ENCODE data around the gene OXNAD1.

OXNAD1 gene

GRCh38 chr3:16335772-16336645, 71.0 kb downstream of the OXNAD1 start:
- no peaks in the 10 kb centered on the region for H3K9me3 ChIP-seq (ENCODE audit: control insufficient read depth, low read length)
- TF ChIP-seq, protein P1, sequence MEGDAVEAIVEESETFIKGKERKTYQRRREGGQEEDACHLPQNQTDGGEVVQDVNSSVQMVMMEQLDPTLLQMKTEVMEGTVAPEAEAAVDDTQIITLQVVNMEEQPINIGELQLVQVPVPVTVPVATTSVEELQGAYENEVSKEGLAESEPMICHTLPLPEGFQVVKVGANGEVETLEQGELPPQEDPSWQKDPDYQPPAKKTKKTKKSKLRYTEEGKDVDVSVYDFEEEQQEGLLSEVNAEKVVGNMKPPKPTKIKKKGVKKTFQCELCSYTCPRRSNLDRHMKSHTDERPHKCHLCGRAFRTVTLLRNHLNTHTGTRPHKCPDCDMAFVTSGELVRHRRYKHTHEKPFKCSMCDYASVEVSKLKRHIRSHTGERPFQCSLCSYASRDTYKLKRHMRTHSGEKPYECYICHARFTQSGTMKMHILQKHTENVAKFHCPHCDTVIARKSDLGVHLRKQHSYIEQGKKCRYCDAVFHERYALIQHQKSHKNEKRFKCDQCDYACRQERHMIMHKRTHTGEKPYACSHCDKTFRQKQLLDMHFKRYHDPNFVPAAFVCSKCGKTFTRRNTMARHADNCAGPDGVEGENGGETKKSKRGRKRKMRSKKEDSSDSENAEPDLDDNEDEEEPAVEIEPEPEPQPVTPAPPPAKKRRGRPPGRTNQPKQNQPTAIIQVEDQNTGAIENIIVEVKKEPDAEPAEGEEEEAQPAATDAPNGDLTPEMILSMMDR (IDR thresholded peaks at IDR 0.05), result no peak

GRCh38 chr3:16336825-16337224, 71.8 kb downstream of the OXNAD1 start:
- TF ChIP-seq, protein P1 (IDR thresholded peaks at IDR 0.05), result no peak
- no peak overlapping the region for H3K9ac ChIP-seq
- no peaks in the 10 kb centered on the region for H3K9me3 ChIP-seq (ENCODE audit: control insufficient read depth, low read length)
- no peak overlapping the region for H3K4me3 ChIP-seq (ENCODE audit: low read depth, low read length)
- no peaks in the 10 kb centered on the region for H3K36me3 ChIP-seq (ENCODE audit: control insufficient read depth, insufficient read depth, low read length)
- H3K4me1 ChIP-seq, result no peaks in the 10 kb centered on the region
- no peaks in the 10 kb centered on the region for H3K79me2 ChIP-seq
- H3K4me2 ChIP-seq (ENCODE audit: low read length), result no peak overlapping the region
- no peaks in the 10 kb centered on the region for H3K27me3 ChIP-seq (ENCODE audit: control insufficient read depth, insufficient read depth, low read length)
- H3K27ac ChIP-seq, result no peak overlapping the region
- H2AFZ ChIP-seq, result no peak overlapping the region

More at GRCh38 chr3:16335772-16336645, 71.0 kb downstream of the OXNAD1 start:
- Histone ChIP-seq H3K27ac (no peak overlapping the region), H3K4me3 (ENCODE audit: low read depth, low read length) (no peak overlapping the region), H3K4me1 (no peaks in the 10 kb centered on the region), H3K36me3 (ENCODE audit: control insufficient read depth, insufficient read depth, low read length) (no peaks in the 10 kb centered on the region), H3K79me2 (no peaks in the 10 kb centered on the region), H2AFZ (no peak overlapping the region), H3K27me3 (ENCODE audit: control insufficient read depth, insufficient read depth, low read length) (no peaks in the 10 kb centered on the region), H3K9ac (no peak overlapping the region), H3K4me2 (ENCODE audit: low read length) (no peak overlapping the region)

- Histone ChIP-seq H3K27ac (no peak overlapping the region), H3K4me1 (no peaks in the 10 kb centered on the region), H3K9ac (no peak overlapping the region), H3K36me3 (ENCODE audit: control insufficient read depth, insufficient read depth, low read length) (no peaks in the 10 kb centered on the region), H3K4me2 (ENCODE audit: low read length) (no peak overlapping the region), H3K9me3 (ENCODE audit: control insufficient read depth, low read length) (no peaks in the 10 kb centered on the region), H3K79me2 (no peaks in the 10 kb centered on the region), H3K4me3 (ENCODE audit: low read depth, low read length) (no peak overlapping the region), H2AFZ (no peak overlapping the region), H3K27me3 (ENCODE audit: control insufficient read depth, insufficient read depth, low read length) (no peaks in the 10 kb centered on the region)
- TF ChIP-seq, protein P1 (IDR thresholded peaks at IDR 0.05), result no peak
These were observed 73.0 kb downstream of the OXNAD1 start for GRCh38 chr3:16337856-16338540.

DNA sequence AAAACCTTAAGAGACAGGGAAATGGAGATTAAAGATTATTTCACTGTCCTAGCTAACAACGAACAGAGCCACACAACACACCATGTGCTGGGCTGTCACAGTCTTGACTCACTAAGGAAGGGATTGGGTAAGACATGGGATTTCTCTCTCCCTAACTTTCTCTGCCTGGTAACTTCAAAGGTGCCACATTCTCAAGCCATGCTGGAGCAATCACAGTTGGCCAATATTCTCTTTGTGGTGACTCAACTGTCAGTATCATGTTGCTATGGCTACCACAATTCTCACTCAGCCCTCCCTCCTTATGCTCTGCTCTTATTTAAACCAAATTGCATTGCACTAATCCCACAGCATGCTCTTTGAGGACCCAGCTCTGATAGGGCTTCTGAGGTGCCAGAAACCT, 74.0 kb downstream of the OXNAD1 start:
- no peaks in the 10 kb centered on the region for H3K9me3 ChIP-seq (ENCODE audit: control insufficient read depth, low read length)
- H3K27me3 ChIP-seq (ENCODE audit: control insufficient read depth, insufficient read depth, low read length), result no peaks in the 10 kb centered on the region
- no peak overlapping the region for H3K27ac ChIP-seq
- H3K9ac ChIP-seq, result no peak overlapping the region
- no peak overlapping the region for H3K4me3 ChIP-seq (ENCODE audit: low read depth, low read length)
- no peaks in the 10 kb centered on the region for H3K4me1 ChIP-seq
- no peak overlapping the region for H3K4me2 ChIP-seq (ENCODE audit: low read length)
- TF ChIP-seq, protein P1 (IDR thresholded peaks at IDR 0.05), result no peak
- H2AFZ ChIP-seq, result no peak overlapping the region
- no peaks in the 10 kb centered on the region for H3K36me3 ChIP-seq (ENCODE audit: control insufficient read depth, insufficient read depth, low read length)
- no peaks in the 10 kb centered on the region for H3K79me2 ChIP-seq
